GM18519 (cell line): ENCODE measurements around the gene SREBF2.
"Not testable (repeated sequence)": the region's sequence is repeated elsewhere in the genome, so short reads cannot be mapped to it uniquely, and the experiment has no call there.

ENCODE experiments used
- ATAC-seq: cut with Tn5 transposase; IDR thresholded peaks from one replicate; pipeline ENCODE4 v1.9.1; 2021; ENCODE audit warnings: mild to moderate bottlenecking, moderate library complexity; ENCODE audit not compliant: unreplicated experiment, low FRiP score

The SREBF2 gene

GRCh38 chr22:41841085-41841712, 8.3 kb downstream of the SREBF2 start:
- ATAC-seq = no peak

GRCh38 chr22:41842996-41843970, 10.4 kb downstream of the SREBF2 start:
- no peak for ATAC-seq

GRCh38 chr22:41844036-41844435, 11.1 kb downstream of the SREBF2 start:
- no peak for ATAC-seq

DNA sequence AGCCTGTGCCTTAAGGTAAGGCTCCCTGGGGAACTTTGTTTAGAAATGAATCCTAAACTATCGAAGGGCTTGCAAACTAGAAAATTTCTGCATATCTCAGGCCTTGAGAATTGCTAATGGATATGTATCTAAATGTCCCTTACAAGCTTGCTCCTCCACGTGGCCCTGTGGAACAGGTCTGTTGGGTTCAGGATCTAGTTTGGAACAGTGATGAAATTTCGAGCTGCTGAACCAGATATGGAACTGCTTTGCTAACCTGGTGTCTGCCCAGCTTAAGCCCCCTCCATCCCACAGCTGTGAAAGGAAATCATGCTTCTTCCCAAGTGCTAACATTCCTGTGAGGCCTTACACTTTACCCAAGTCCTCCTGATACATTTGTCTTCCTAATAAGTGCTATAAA, 11.6 kb downstream of the SREBF2 start:
- ATAC-seq = no peak

DNA sequence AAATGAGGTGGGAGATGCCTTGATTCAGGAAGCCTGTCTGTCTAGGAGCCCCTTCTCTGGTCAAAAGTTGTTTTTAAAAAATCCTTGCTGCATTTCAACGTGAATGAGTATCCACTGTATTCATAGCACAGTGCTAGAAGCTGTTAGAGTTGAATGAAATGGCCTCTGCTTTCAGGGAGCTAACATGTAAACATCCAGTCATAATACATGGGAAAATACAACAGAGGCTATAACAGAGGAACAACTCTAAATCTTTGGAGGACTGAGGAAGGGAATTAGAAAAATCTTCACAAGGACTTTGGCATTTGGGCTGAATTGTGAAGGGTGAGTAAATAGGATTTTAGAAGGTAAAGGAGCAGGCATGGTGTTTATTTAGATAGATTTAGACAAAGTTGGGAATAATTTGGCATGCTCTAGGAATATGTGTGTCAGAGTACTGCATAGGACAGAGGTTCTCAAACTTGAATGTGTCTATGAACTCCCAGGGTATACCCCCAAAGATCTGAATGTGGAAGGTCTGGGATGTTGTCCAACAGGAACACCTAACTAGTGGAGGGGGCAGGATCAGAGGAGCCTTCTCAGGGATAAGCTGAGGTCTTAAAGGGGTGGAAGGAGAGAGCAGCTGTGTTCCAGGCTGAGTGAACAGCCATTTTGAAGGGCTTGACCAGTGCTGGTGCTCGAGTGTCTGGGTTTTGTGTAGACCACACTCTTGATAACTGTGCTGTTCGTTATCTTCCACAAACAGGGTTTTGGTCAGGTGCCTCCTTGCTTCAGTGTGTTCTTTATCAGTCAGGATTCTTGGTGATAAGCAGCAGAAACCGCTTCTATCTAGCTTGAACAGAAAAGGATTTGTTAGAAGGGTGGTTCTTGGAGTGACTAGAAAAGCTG, 12.7 kb downstream of the SREBF2 start:
- no peak for ATAC-seq

GRCh38 chr22:41846268-41846987, 13.5 kb downstream of the SREBF2 start:
- no peak for ATAC-seq

DNA sequence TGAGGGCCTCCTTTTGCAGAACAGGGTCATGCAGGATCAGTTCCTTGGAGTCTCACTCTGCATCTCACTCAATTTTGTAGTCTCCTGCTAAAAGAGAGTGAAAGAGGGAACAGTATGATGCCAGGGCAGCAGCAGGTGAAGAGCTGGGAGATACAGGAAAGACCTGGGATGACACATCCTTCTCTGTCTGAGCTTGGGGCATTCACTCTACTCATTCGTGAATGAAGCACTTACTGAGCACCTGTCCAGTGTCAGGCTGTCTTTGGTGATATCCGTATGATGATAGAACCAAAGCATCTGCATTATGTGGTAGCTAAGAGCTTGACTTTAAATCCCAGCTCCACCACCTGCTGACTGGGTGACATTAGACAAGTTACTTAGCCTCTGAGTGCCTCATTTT, 14.4 kb downstream of the SREBF2 start:
- ATAC-seq = no peak

- no peak for ATAC-seq
Measured at GRCh38 chr22:41848468-41848867, 15.6 kb downstream of the SREBF2 start.

DNA sequence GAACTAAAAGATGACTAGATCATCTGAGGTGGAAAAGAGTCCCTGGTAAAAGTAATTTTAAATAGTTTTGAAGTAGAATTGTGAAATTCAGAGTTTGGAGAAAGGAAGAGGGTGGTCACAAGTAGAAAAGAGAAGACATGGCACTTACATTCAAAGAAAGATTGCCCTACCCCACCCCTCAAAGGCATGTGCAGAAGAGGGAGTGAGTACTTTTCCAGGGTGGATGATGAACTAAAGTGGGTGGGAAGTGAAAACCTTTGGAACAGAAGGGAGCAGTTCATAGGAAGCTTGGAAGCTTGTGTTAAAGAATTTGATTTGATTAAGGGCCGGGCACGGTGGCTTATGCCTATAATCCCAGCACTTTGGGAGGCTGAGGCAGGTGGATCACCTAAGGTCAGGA, 23.6 kb downstream of the SREBF2 start:
- no peak for ATAC-seq

GRCh38 chr22:41857155-41857859, 24.4 kb downstream of the SREBF2 start:
- no peak for ATAC-seq

DNA sequence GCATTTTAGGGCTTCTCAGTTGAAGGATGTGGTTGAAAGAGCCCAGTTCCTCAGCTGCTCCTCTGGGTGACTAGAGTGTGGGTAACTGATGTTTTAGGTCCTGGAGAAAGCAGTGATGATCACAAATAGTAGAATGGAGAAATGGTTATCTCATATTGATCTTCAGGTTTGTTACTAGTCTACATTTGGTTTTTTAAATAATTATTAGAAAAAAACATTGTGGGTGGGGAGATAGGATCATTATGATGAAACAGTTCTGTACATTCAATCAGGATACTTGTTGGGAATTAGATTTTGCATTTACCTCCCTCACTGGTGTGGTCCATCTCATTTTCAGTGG, 24.9 kb downstream of the SREBF2 start:
- no peak for ATAC-seq

DNA sequence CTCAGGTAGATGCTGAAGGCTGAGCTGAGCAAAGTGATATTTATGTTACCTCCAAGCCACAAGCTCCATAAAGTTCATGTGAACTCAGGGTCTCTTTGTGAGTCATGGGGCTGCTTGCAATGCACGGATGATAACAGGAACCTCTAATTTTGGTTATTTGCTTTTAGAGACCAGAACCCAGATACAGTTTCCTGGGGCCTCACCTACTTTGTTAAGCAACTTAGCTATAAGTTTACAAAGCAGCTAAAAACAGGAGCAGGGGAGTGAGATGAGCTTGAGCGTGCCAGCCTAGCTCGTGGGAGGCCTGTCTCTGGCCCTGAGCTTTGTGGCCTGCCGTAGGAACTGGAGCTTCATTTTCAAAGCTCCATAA, 29.2 kb downstream of the SREBF2 start:
- ATAC-seq = no peak

DNA sequence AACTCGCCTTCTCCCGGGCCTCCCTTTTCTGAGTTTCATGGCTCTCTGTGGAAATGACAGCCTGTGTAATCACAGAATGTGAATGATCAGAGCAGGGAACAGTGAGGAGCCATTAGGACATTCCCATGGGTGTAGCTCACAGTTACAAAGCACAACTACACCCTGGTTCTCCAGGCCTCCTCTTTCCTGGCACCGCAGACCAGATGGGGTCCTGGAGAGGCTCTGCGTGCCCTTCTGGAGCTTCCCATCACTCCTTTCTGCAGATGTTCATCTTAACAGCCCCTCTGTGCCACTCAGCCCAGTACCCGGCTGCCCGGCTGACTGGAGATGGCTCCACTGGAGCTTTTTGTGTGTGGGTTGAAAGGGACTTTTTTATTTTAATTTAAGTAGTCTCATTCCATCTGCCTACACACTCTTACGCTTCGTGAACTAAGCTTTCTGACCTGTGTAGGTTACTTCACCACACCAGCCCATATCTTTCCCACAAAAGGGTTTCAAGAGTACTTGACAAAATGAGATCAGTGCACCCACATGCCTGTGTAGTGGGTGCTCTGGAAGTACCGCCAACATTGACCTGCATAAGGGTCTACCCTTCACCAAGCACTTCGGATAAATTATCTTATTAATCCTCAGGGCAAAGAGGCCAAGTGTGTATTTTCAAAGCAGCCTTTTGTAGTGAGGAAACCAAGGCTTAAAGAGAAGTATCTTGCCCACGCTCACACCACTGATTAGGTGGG, 29.8 kb downstream of the SREBF2 start:
- ATAC-seq = no peak

GRCh38 chr22:41863472-41863871, 30.6 kb downstream of the SREBF2 start:
- ATAC-seq = no peak

DNA sequence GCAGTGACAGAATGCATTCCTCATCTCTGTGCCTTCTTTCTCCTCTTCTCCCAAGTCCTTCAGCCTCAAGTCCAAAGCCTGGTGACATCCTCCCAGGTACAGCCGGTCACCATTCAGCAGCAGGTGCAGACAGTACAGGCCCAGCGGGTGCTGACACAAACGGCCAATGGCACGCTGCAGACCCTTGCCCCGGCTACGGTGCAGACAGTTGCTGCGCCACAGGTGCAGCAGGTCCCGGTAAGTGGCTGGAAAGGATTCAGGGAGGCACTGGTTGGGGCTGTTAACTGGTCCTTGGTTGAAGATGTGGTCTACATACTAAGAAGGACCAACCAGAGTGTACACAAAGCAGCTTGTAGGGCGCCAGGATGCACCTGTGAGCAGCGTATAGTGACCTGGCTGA, 35.7 kb downstream of the SREBF2 start:
- no peak for ATAC-seq

DNA sequence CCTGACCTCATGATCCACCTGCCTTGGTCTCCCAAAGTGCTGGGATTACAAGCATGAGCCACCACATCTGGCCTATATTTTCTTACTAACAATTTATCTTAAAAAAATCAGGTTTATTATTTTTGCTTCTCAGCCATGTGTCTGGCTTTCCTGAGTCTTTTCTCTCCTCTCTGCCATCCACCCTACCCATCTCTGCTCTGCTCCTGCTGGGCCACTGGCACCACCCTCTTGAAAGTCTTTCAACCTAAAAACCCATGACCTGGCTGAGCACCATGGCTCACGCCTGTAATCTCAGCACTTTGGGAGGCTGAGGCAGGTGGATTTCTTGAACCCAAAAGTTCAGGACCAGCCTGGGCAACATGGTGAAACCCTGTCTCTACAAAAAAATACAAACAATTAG, 37.2 kb downstream of the SREBF2 start:
- not testable (repeated sequence) for ATAC-seq

- ATAC-seq = no peak
Measured at GRCh38 chr22:41870786-41871185, 37.9 kb downstream of the SREBF2 start.

DNA sequence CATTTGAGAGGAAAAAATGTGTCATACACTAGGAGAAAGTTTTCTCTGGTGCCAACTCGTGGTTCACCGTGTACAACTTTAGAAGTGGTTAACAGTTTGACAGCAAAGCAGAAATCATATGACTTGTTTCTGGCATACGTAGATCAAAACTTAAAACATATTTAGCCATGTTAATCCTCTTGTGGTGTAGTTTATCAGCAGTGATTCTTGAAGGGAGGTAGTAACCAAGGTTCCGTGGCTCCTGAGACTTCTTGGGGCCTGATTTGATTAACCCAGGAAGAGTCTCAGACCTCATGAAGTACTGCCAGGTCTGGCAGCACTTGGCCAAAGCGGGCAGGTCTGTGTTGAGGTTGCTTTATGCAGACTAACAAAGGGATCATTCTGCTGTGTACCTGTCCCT, 40.5 kb downstream of the SREBF2 start:
- ATAC-seq = no peak

DNA sequence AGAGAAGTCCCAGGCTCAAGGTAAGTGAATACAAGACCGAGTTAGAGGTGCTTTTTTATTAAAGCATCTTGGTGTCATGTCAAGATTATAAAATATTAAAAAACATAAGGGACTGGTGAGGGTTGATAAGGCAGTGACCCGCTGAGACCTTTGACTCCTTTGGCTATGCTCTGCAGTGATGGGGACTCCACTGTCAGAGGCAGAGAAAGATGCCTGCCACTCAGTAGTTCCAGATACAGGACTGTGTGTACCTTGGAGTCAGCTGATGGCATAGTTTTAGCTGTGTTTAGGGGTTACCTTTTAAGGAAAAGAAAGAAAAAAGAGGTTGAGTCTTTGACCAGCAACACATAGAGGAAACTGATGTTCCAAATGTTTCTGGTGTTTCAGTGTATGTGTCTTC, 41.2 kb downstream of the SREBF2 start:
- no peak for ATAC-seq
